Measurements from ENCODE around the gene SLC6A15. TPM values are rescaled to one million over a fixed set of nuclear protein-coding genes. Genes with fewer than 3 reads are reported as not detected.

SLC6A15 gene
- total RNA-seq, 2 experiments from 2014 or later, result not detected

- peaks cover 53% of the 10 kb centered on the region for H3K27me3 Mint-ChIP-seq
- H3K36me3 Mint-ChIP-seq, result no peaks in the 10 kb centered on the region
- POLR2A ChIA-PET, result no interaction called here
- H3K4me3 Mint-ChIP-seq, result peak overlapping the region; percentile 62
- ATAC-seq (ENCODE audit: low read depth) (peak; percentile 26), DNase-seq (peak; percentile 25)
- H3K4me1 Mint-ChIP-seq, result peaks cover 9% of the 10 kb centered on the region
- H3K27ac Mint-ChIP-seq, result no peak overlapping the region
- H3K9me3 Mint-ChIP-seq, result no peaks in the 10 kb centered on the region
These were observed 1.1 kb downstream of the SLC6A15 start for GRCh38 chr12:84911271-84912197.

GRCh38 chr12:84910549-84911241, 1.9 kb downstream of the SLC6A15 start:
- POLR2A ChIA-PET, result no interaction called here
- no peak for ATAC-seq (ENCODE audit: low read depth)
- H3K4me1 Mint-ChIP-seq, result peaks cover 9% of the 10 kb centered on the region
- H3K27ac Mint-ChIP-seq, result no peak overlapping the region
- peak overlapping the region; percentile 62 for H3K4me3 Mint-ChIP-seq
- no peaks in the 10 kb centered on the region for H3K9me3 Mint-ChIP-seq
- peaks cover 53% of the 10 kb centered on the region for H3K27me3 Mint-ChIP-seq
- no peaks in the 10 kb centered on the region for H3K36me3 Mint-ChIP-seq
- no peak for DNase-seq

- Mint-ChIP-seq H3K36me3 (no peaks in the 10 kb centered on the region), H3K27ac (no peak overlapping the region), H3K27me3 (peaks cover under 1% of the 10 kb centered on the region), H3K4me3 (no peak overlapping the region), H3K4me1 (no peaks in the 10 kb centered on the region), H3K9me3 (no peaks in the 10 kb centered on the region)
- no peak for DNase-seq
- no peak for ATAC-seq (ENCODE audit: low read depth)
- POLR2A ChIA-PET, result no interaction called here
These were observed 8.5 kb downstream of the SLC6A15 start for GRCh38 chr12:84904051-84904450.

- DNase-seq, result no peak
- ATAC-seq (ENCODE audit: low read depth), result no peak
- POLR2A ChIA-PET, result no interaction called here
- H3K4me3 Mint-ChIP-seq, result no peak overlapping the region
- no peaks in the 10 kb centered on the region for H3K9me3 Mint-ChIP-seq
- no peaks in the 10 kb centered on the region for H3K4me1 Mint-ChIP-seq
- no peak overlapping the region for H3K27ac Mint-ChIP-seq
- no peaks in the 10 kb centered on the region for H3K27me3 Mint-ChIP-seq
- H3K36me3 Mint-ChIP-seq, result no peaks in the 10 kb centered on the region
These were observed 21.3 kb downstream of the SLC6A15 start for GRCh38 chr12:84891106-84891838.

- no peak for DNase-seq
- H3K4me1 Mint-ChIP-seq, result no peaks in the 10 kb centered on the region
- no peaks in the 10 kb centered on the region for H3K27me3 Mint-ChIP-seq
- POLR2A ChIA-PET, result no interaction called here
- ATAC-seq (ENCODE audit: low read depth), result no peak
- H3K27ac Mint-ChIP-seq, result no peak overlapping the region
- no peaks in the 10 kb centered on the region for H3K9me3 Mint-ChIP-seq
- H3K4me3 Mint-ChIP-seq, result no peak overlapping the region
- H3K36me3 Mint-ChIP-seq, result no peaks in the 10 kb centered on the region
These were observed 22.8 kb downstream of the SLC6A15 start for GRCh38 chr12:84889818-84890217.

- Mint-ChIP-seq H3K9me3 (no peaks in the 10 kb centered on the region), H3K36me3 (no peaks in the 10 kb centered on the region), H3K4me1 (no peaks in the 10 kb centered on the region), H3K27ac (no peak overlapping the region), H3K27me3 (no peaks in the 10 kb centered on the region), H3K4me3 (no peak overlapping the region)
- ATAC-seq (ENCODE audit: low read depth) (no peak), DNase-seq (no peak)
- POLR2A ChIA-PET, result no interaction called here
These were observed 23.7 kb downstream of the SLC6A15 start for GRCh38 chr12:84888861-84889260.

GRCh38 chr12:84877340-84877739, 35.3 kb downstream of the SLC6A15 start:
- DNase-seq (no peak), ATAC-seq (ENCODE audit: low read depth) (no peak)
- no peak overlapping the region for H3K27ac Mint-ChIP-seq
- POLR2A ChIA-PET, result no interaction called here
- H3K36me3 Mint-ChIP-seq, result no peaks in the 10 kb centered on the region
- no peaks in the 10 kb centered on the region for H3K27me3 Mint-ChIP-seq
- H3K4me1 Mint-ChIP-seq, result no peaks in the 10 kb centered on the region
- H3K9me3 Mint-ChIP-seq, result no peaks in the 10 kb centered on the region
- no peak overlapping the region for H3K4me3 Mint-ChIP-seq

GRCh38 chr12:84875241-84875640, 37.4 kb downstream of the SLC6A15 start:
- Mint-ChIP-seq H3K4me1 (no peaks in the 10 kb centered on the region), H3K27ac (no peak overlapping the region), H3K9me3 (no peaks in the 10 kb centered on the region), H3K36me3 (no peaks in the 10 kb centered on the region), H3K27me3 (no peaks in the 10 kb centered on the region), H3K4me3 (no peak overlapping the region)
- ATAC-seq (ENCODE audit: low read depth) (no peak), DNase-seq (no peak)
- POLR2A ChIA-PET, result no interaction called here

- ATAC-seq (ENCODE audit: low read depth) (no peak), DNase-seq (no peak)
- Mint-ChIP-seq H3K27me3 (no peaks in the 10 kb centered on the region), H3K4me3 (no peak overlapping the region), H3K4me1 (no peaks in the 10 kb centered on the region), H3K9me3 (no peaks in the 10 kb centered on the region), H3K36me3 (no peaks in the 10 kb centered on the region), H3K27ac (no peak overlapping the region)
- POLR2A ChIA-PET, result no interaction called here
These were observed 37.8 kb downstream of the SLC6A15 start for GRCh38 chr12:84874825-84875139.

- Mint-ChIP-seq H3K4me3 (no peak overlapping the region), H3K4me1 (no peaks in the 10 kb centered on the region), H3K27me3 (no peaks in the 10 kb centered on the region), H3K9me3 (no peaks in the 10 kb centered on the region), H3K36me3 (no peaks in the 10 kb centered on the region), H3K27ac (no peak overlapping the region)
- peak; percentile 52 for ATAC-seq (ENCODE audit: low read depth)
- POLR2A ChIA-PET, result no interaction called here
- no peak for DNase-seq
These were observed 38.3 kb downstream of the SLC6A15 start for GRCh38 chr12:84874125-84874824.

GRCh38 chr12:84862186-84862585, 50.4 kb downstream of the SLC6A15 start:
- DNase-seq (no peak), ATAC-seq (ENCODE audit: low read depth) (no peak)
- Mint-ChIP-seq H3K36me3 (no peaks in the 10 kb centered on the region), H3K27ac (no peak overlapping the region), H3K4me1 (no peaks in the 10 kb centered on the region), H3K9me3 (no peaks in the 10 kb centered on the region), H3K4me3 (no peak overlapping the region), H3K27me3 (no peaks in the 10 kb centered on the region)
- POLR2A ChIA-PET, result no interaction called here

GRCh38 chr12:84860718-84861117, 51.9 kb downstream of the SLC6A15 start:
- H3K27me3 Mint-ChIP-seq, result no peaks in the 10 kb centered on the region
- no peak for DNase-seq
- H3K4me1 Mint-ChIP-seq, result no peaks in the 10 kb centered on the region
- H3K27ac Mint-ChIP-seq, result no peak overlapping the region
- H3K4me3 Mint-ChIP-seq, result no peak overlapping the region
- no peaks in the 10 kb centered on the region for H3K9me3 Mint-ChIP-seq
- POLR2A ChIA-PET, result no interaction called here
- H3K36me3 Mint-ChIP-seq, result no peaks in the 10 kb centered on the region
- ATAC-seq (ENCODE audit: low read depth), result no peak

GRCh38 chr12:84858796-84859195, 53.8 kb downstream of the SLC6A15 start:
- H3K36me3 Mint-ChIP-seq, result no peaks in the 10 kb centered on the region
- H3K4me3 Mint-ChIP-seq, result no peak overlapping the region
- H3K4me1 Mint-ChIP-seq, result no peaks in the 10 kb centered on the region
- no peak for ATAC-seq (ENCODE audit: low read depth)
- POLR2A ChIA-PET, result no interaction called here
- H3K27me3 Mint-ChIP-seq, result no peaks in the 10 kb centered on the region
- no peak overlapping the region for H3K27ac Mint-ChIP-seq
- H3K9me3 Mint-ChIP-seq, result no peaks in the 10 kb centered on the region
- DNase-seq, result no peak

Data from activated naive CD8-positive, alpha-beta T cell treated with anti-CD3 and anti-CD28 coated beads, Interleukin-2, amount 10 ng/mL, durations not matched to agents 7 days and 5 days (primary cell).